Measurements from ENCODE around the gene ABCC2. TPM values are rescaled to one million over a fixed set of nuclear protein-coding genes. Genes with fewer than 3 reads are reported as not detected.

Gene ABCC2
- total RNA-seq, 1 donor from 2014 or later, result 1.9 TPM

- H3K27ac Mint-ChIP-seq (ENCODE audit: unreplicated experiment), result no peak overlapping the region
- H3K36me3 Mint-ChIP-seq (ENCODE audit: low read depth, unreplicated experiment), result no peaks in the 10 kb centered on the region
- peaks cover 2% of the 10 kb centered on the region for H3K4me1 Mint-ChIP-seq (ENCODE audit: unreplicated experiment)
- no peak for DNase-seq (ENCODE audit: low spot score)
- no peaks in the 10 kb centered on the region for H3K9me3 Mint-ChIP-seq (ENCODE audit: unreplicated experiment)
- TF ChIP-seq CTCF (IDR thresholded peaks at IDR 0.05; ENCODE audit: unreplicated experiment), result no peak
- peaks cover 2% of the 10 kb centered on the region for H3K27me3 Mint-ChIP-seq (ENCODE audit: unreplicated experiment)
- H3K4me3 Mint-ChIP-seq (ENCODE audit: unreplicated experiment), result no peak overlapping the region
These were observed 4.9 kb downstream of the ABCC2 start for GRCh38 chr10:99787311-99787710.

GRCh38 chr10:99787782-99788445 is 5.5 kb downstream of the ABCC2 start:
- H3K27me3 Mint-ChIP-seq (ENCODE audit: unreplicated experiment), result peaks cover 2% of the 10 kb centered on the region
- H3K4me1 Mint-ChIP-seq (ENCODE audit: unreplicated experiment), result peaks cover 2% of the 10 kb centered on the region
- no peak for TF ChIP-seq CTCF (IDR thresholded peaks at IDR 0.05; ENCODE audit: unreplicated experiment)
- no peaks in the 10 kb centered on the region for H3K9me3 Mint-ChIP-seq (ENCODE audit: unreplicated experiment)
- H3K27ac Mint-ChIP-seq (ENCODE audit: unreplicated experiment), result no peak overlapping the region
- DNase-seq (ENCODE audit: low spot score), result no peak
- no peaks in the 10 kb centered on the region for H3K36me3 Mint-ChIP-seq (ENCODE audit: low read depth, unreplicated experiment)
- no peak overlapping the region for H3K4me3 Mint-ChIP-seq (ENCODE audit: unreplicated experiment)

- no peak for TF ChIP-seq CTCF (IDR thresholded peaks at IDR 0.05; ENCODE audit: unreplicated experiment)
- Mint-ChIP-seq H3K36me3 (ENCODE audit: low read depth, unreplicated experiment) (no peaks in the 10 kb centered on the region), H3K4me3 (ENCODE audit: unreplicated experiment) (no peak overlapping the region), H3K27ac (ENCODE audit: unreplicated experiment) (no peak overlapping the region), H3K9me3 (ENCODE audit: unreplicated experiment) (no peaks in the 10 kb centered on the region), H3K4me1 (ENCODE audit: unreplicated experiment) (peaks cover 2% of the 10 kb centered on the region), H3K27me3 (ENCODE audit: unreplicated experiment) (peaks cover 3% of the 10 kb centered on the region)
- no peak for DNase-seq (ENCODE audit: low spot score)
These were observed 6.3 kb downstream of the ABCC2 start for GRCh38 chr10:99788598-99789256.

- DNase-seq (ENCODE audit: low spot score), result no peak
- no peaks in the 10 kb centered on the region for H3K4me1 Mint-ChIP-seq (ENCODE audit: unreplicated experiment)
- H3K36me3 Mint-ChIP-seq (ENCODE audit: low read depth, unreplicated experiment), result no peaks in the 10 kb centered on the region
- no peak overlapping the region for H3K27ac Mint-ChIP-seq (ENCODE audit: unreplicated experiment)
- H3K4me3 Mint-ChIP-seq (ENCODE audit: unreplicated experiment), result no peak overlapping the region
- H3K27me3 Mint-ChIP-seq (ENCODE audit: unreplicated experiment), result peaks cover 1% of the 10 kb centered on the region
- no peaks in the 10 kb centered on the region for H3K9me3 Mint-ChIP-seq (ENCODE audit: unreplicated experiment)
- no peak for TF ChIP-seq CTCF (IDR thresholded peaks at IDR 0.05; ENCODE audit: unreplicated experiment)
These were observed 9.4 kb downstream of the ABCC2 start for GRCh38 chr10:99791831-99792230.

GRCh38 chr10:99793819-99794218 is 11.4 kb downstream of the ABCC2 start:
- no peak overlapping the region for H3K4me3 Mint-ChIP-seq (ENCODE audit: unreplicated experiment)
- no peak for TF ChIP-seq CTCF (IDR thresholded peaks at IDR 0.05; ENCODE audit: unreplicated experiment)
- no peak overlapping the region for H3K27ac Mint-ChIP-seq (ENCODE audit: unreplicated experiment)

More at GRCh38 chr10:99793819-99794218, 11.4 kb downstream of the ABCC2 start:
- Mint-ChIP-seq H3K9me3 (ENCODE audit: unreplicated experiment) (no peaks in the 10 kb centered on the region), H3K27me3 (ENCODE audit: unreplicated experiment) (peaks cover 1% of the 10 kb centered on the region), H3K36me3 (ENCODE audit: low read depth, unreplicated experiment) (no peaks in the 10 kb centered on the region), H3K4me1 (ENCODE audit: unreplicated experiment) (no peaks in the 10 kb centered on the region)
- DNase-seq (ENCODE audit: low spot score), result no peak

Data from endothelial cell (in vitro differentiated cells).